GM12878 (cell line): ENCODE results near the gene RARS1. TPM values are rescaled to one million over a fixed set of nuclear protein-coding genes. Genes with fewer than 3 reads are reported as not detected.

ENCODE experiments used
- ASH2L ChIP-seq: fragments of 300-600, 200-600 bp; sonication (generic); IDR thresholded peaks from 2 replicates; pipeline ENCODE4 v1.6.1; 2017; ENCODE audit warnings: low read depth, mild to moderate bottlenecking, borderline replicate concordance
- ATF2 ChIP-seq: IDR thresholded peaks from 2 replicates; pipeline ENCODE4 v1.6.1; 2012; ENCODE audit warnings: low read length, inconsistent platforms
- BCL3 ChIP-seq: IDR thresholded peaks from 2 replicates; pipeline ENCODE4 v1.6.1; 2011; ENCODE audit warnings: borderline replicate concordance, low read depth, mild to moderate bottlenecking, moderate library complexity, low read length; ENCODE audit not compliant: insufficient read depth, poor library complexity, severe bottlenecking
- BRCA1 ChIP-seq: IDR thresholded peaks from 2 replicates; pipeline ENCODE4 v1.6.1; 2011; ENCODE audit warnings: low read depth, low read length, improper control_type of control experiment
- CHD4 ChIP-seq: fragments of 200-600 bp; sonication (generic); IDR thresholded peaks from 2 replicates; pipeline ENCODE4 v1.6.1; 2016; ENCODE audit warnings: mild to moderate bottlenecking
- CTCF ChIP-seq, 3 experiments: IDR thresholded peaks in 2 of 3; conservative IDR thresholded peaks in 1 of 3; 2 replicates each; pipeline ENCODE4 v1.5.1; 2011; ENCODE audit warnings: low read depth in 3 of 3, low read length in 3 of 3, mild to moderate bottlenecking in 3 of 3, control low read depth in 2 of 3, moderate library complexity in 2 of 3, inconsistent platforms in 1 of 3, mixed read lengths in 1 of 3; ENCODE audit not compliant: control insufficient read depth in 2 of 3, insufficient read depth in 1 of 3; ENCODE audit errors: extremely low read depth in 1 of 3
- EZH2 ChIP-seq: IDR thresholded peaks from 2 replicates; pipeline ENCODE4 v1.6.1; 2012; ENCODE audit warnings: low read depth, mild to moderate bottlenecking, control low read depth, inconsistent platforms, low read length, borderline replicate concordance; ENCODE audit not compliant: control insufficient read depth
- IRF5 ChIP-seq: fragments of 450-650 bp; IDR thresholded peaks from 2 replicates; pipeline ENCODE4 v1.6.1; 2017; ENCODE audit warnings: borderline replicate concordance
- JUNB ChIP-seq: IDR thresholded peaks from 2 replicates; pipeline ENCODE4 v1.6.1; 2016; ENCODE audit warnings: antibody characterized with exemption, mild to moderate bottlenecking
- KAT2A ChIP-seq: conservative IDR thresholded peaks from 2 replicates; pipeline ENCODE4 v1.6.1; 2011; ENCODE audit warnings: low read depth, low read length; ENCODE audit not compliant: control insufficient read depth
- MEF2B ChIP-seq: fragments of 450-650 bp; IDR thresholded peaks from 2 replicates; pipeline ENCODE4 v1.6.1; 2018; ENCODE audit warnings: mild to moderate bottlenecking, moderate library complexity; ENCODE audit not compliant: partially characterized antibody, poor library complexity, severe bottlenecking
- MTA2 ChIP-seq: fragments of 450-650 bp; IDR thresholded peaks from 2 replicates; pipeline ENCODE4 v1.6.1; 2016; ENCODE audit warnings: low read depth, mild to moderate bottlenecking, moderate library complexity
- NR2C2 ChIP-seq: IDR thresholded peaks from 2 replicates; pipeline ENCODE4 v1.6.1; 2011; ENCODE audit warnings: borderline replicate concordance, low read depth; ENCODE audit not compliant: control insufficient read depth, insufficient read length
- POLR2A ChIP-seq: IDR thresholded peaks from 2 replicates; pipeline ENCODE4 v1.6.1; 2011; ENCODE audit warnings: low read depth, mild to moderate bottlenecking, low read length
- POLR2AphosphoS2 ChIP-seq: IDR thresholded peaks from 2 replicates; pipeline ENCODE4 v1.6.1; 2011; ENCODE audit warnings: low read depth, mild to moderate bottlenecking, low read length, improper control_type of control experiment, moderate library complexity
- RELB ChIP-seq: fragments of 450-650 bp; IDR thresholded peaks from 2 replicates; pipeline ENCODE4 v1.6.1; 2017; ENCODE audit warnings: low read depth, mild to moderate bottlenecking, moderate library complexity
- SIX5 ChIP-seq: IDR thresholded peaks from 2 replicates; pipeline ENCODE4 v1.6.1; 2011; ENCODE audit warnings: mild to moderate bottlenecking, low read depth, low read length, moderate library complexity; ENCODE audit not compliant: severe bottlenecking
- SMAD1 ChIP-seq: fragments of 450-650 bp; IDR thresholded peaks from 2 replicates; pipeline ENCODE4 v1.6.1; 2018; ENCODE audit warnings: mild to moderate bottlenecking, low read depth; ENCODE audit not compliant: partially characterized antibody
- SMARCA5 ChIP-seq: fragments of 450-650 bp; IDR thresholded peaks from 2 replicates; pipeline ENCODE4 v1.6.1; 2017; ENCODE audit warnings: mild to moderate bottlenecking
- TBL1XR1 ChIP-seq: IDR thresholded peaks from 2 replicates; pipeline ENCODE4 v1.6.1; 2012; ENCODE audit warnings: low read depth, low read length, improper control_type of control experiment
- ZSCAN29 ChIP-seq: fragments of 450-650 bp; IDR thresholded peaks from 2 replicates; pipeline ENCODE4 v1.6.1; 2017; ENCODE audit warnings: mild to moderate bottlenecking, moderate library complexity
- polyA plus RNA-seq, 11 experiments: library from polyadenylated mRNA; depleted of rRNA in 4 of 11; unstranded in 6 of 11; stranded (reverse) in 5 of 11; fragments of >200 nt; fragmentation: Nextera tagmentation in 4 of 11; fragmentation: Illumina TruSeq in 1 of 11; extraction: Ambion mirVana in 4 of 11; extraction: Trizol in 1 of 11; gene quantifications; 1 replicate in 1 of 11; 2 replicates in 10 of 11; pipeline versions ENCODE4 v1.2.1 to v1.2.3, GENCODE V29; 2011 to 2016; ENCODE audit warnings: inconsistent platforms in 2 of 11, missing spikeins in 2 of 11, low read depth in 1 of 11
- total RNA-seq, 4 experiments: library from RNA; depleted of rRNA in 3 of 4; stranded (reverse); fragments of >200 nt in 3 of 4; fragmentation: Illumina TruSeq in 1 of 4; extraction: Trizol in 1 of 4; gene quantifications; 2 replicates each; pipeline versions ENCODE4 v1.2.1 to v1.2.3, GENCODE V29; 2013 to 2021

RARS1 gene
- total and polyA plus RNA-seq, 10 of the 15 experiments (the other 5 are each of a cell fraction or from before 2014, with no cell fraction given): 80.5 to 127 (median 105) TPM

GRCh38 chr5:168486136-168486879 is at the start of gene RARS1 (continued):
- TF ChIP-seq NR2C2 (no peak), IRF5 (no peak), CHD4 (no peak), POLR2AphosphoS2 (peak; percentile 91; the same call in 1 of the 2 replicates), ATF2 (no peak), POLR2A (peak; percentile 98), BCL3 (no peak), MTA2 (no peak), EZH2 (no peak), SMAD1 (peak; percentile 63), ZSCAN29 (no peak), RELB (peak; percentile 80), BRCA1 (no peak), SMARCA5 (peak; percentile 95), ASH2L (no peak), KAT2A (no peak), CTCF (IDR thresholded peaks at IDR 0.05 in 2 of 3, conservative IDR thresholded peaks at IDR 0.05 in 1 of 3; ENCODE audit: control insufficient read depth in 2 of 3, extremely low read depth in 1 of 3, insufficient read depth in 1 of 3, low read depth in 3 of 3, low read length in 3 of 3) (peak; percentile 97 to 99 (median 98); a peak in 5 of 6 replicates), SIX5 (peak; percentile 58), MEF2B (no peak), JUNB (no peak), TBL1XR1 (peak; percentile 70; the same call in 1 of the 2 replicates)
